H1 (cell line): ENCODE data around the gene ARHGAP11B.
"Not testable (repeated sequence)": the region's sequence is repeated elsewhere in the genome, so short reads cannot be mapped to it uniquely, and the experiment has no call there.

Source experiments
- JUN ChIP-seq: IDR thresholded peaks from 2 replicates; pipeline ENCODE4 v1.6.1; 2011; ENCODE audit warnings: low read depth, mild to moderate bottlenecking, improper control_type of control experiment, low read length
- KDM5A ChIP-seq: fragments of 200-600 bp; IDR thresholded peaks from 2 replicates; pipeline ENCODE4 v1.7.1; 2012; ENCODE audit warnings: mild to moderate bottlenecking, low read length, inconsistent platforms, mixed read lengths
- YY1 ChIP-seq: IDR thresholded peaks from 2 replicates; pipeline ENCODE4 v1.6.1; 2011; ENCODE audit warnings: low read depth, mild to moderate bottlenecking, low read length

GRCh38 chr15:30686651-30687050 lies 60.7 kb downstream of the ARHGAP11B start:
- not testable (repeated sequence) for TF ChIP-seq JUN, KDM5A, YY1
